Erythroblast (primary cell): ENCODE results near the gene OLFM4.

Source experiments
- GATA1 ChIP-seq: IDR thresholded peaks from 2 replicates; pipeline ENCODE4 v1.6.1; 2011; ENCODE audit warnings: low read depth, mild to moderate bottlenecking, control low read depth, low read length, moderate library complexity
- POLR2A ChIP-seq: IDR thresholded peaks from 2 replicates; pipeline ENCODE4 v1.6.1; 2011; ENCODE audit warnings: mild to moderate bottlenecking, low read length

DNA sequence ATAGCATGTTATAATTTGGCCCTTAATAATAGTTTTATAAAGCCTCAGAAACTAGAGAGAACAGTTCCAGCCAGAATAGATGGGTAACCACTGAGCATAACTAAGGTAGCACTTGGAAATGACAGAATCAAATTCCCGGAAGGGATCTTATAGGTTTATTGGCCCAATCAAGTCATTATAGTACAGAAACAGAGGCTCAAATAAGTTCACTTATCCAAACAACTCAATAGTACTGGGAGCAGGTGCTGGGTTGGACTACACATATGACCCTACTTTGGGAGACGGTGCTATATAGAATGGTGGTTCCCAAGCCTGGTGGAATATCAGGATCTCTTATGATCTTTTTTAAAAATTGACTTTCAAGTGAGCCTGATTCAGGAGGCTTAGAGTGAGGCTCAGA, 32.7 kb upstream of the OLFM4 start:
- TF ChIP-seq POLR2A = no peak
- TF ChIP-seq GATA1 = no peak
